SK-N-SH (cell line): ENCODE measurements around the gene RGS14. TPM values are rescaled to one million over a fixed set of nuclear protein-coding genes. Genes with fewer than 3 reads are reported as not detected.

Source experiments
- CTCF ChIA-PET: fragments of 300-600, 350-600 bp; formaldehyde crosslinking; extraction: SDS; loops from one replicate; lab custom pipeline; 2021; lab: Yijun Ruan, JAX
- POLR2A ChIA-PET: fragments of 350-600 bp; sonication (Branson Sonifier 250); formaldehyde crosslinking; extraction: SDS; loops from one replicate; lab custom pipeline; 2020; ENCODE audit warnings: antibody characterized with exemption, inconsistent platforms; lab: Yijun Ruan, JAX
- DNase-seq: peaks from one replicate; pipeline ENCODE4 v3.0.0; 2012
- H2AFZ ChIP-seq: fragments of 200-600 bp; sonication (generic); 2 replicates; pipeline ENCODE4 v1.8.1; 2016; ENCODE audit warnings: antibody characterized with exemption, mild to moderate bottlenecking, low read depth
- H3F3A ChIP-seq: fragments of 200-600 bp; sonication (generic); replicated peaks from 2 replicates; pipeline ENCODE3; 2016; ENCODE audit warnings: antibody characterized with exemption, mild to moderate bottlenecking; ENCODE audit not compliant: insufficient read depth
- H3K27ac ChIP-seq, 2 experiments: fragments of 200-500 bp in 1 of 2; fragments of 200-600 bp in 1 of 2; sonication (Bioruptor generic) in 1 of 2; sonication (generic), shearing (Covaris generic) in 1 of 2; 2 replicates each; pipeline versions ENCODE4 v1.5.1 to v1.6.1; 2014 to 2016; ENCODE audit warnings: low read depth in 2 of 2, inconsistent platforms in 1 of 2, low read length in 1 of 2, mild to moderate bottlenecking in 1 of 2, mixed read lengths in 1 of 2
- H3K27me3 ChIP-seq: fragments of 200-600 bp; sonication (generic), shearing (Covaris generic); 2 replicates; pipeline ENCODE4 v1.6.1; 2016; ENCODE audit warnings: mixed run types; ENCODE audit not compliant: insufficient read depth
- H3K36me3 ChIP-seq, 2 experiments: fragments of 200-500 bp in 1 of 2; fragments of 200-600 bp in 1 of 2; sonication (Bioruptor generic) in 1 of 2; sonication (generic) in 1 of 2; replicated peaks in 1 of 2; 2 replicates each; pipeline versions ENCODE3 to v1.5.1; 2014 to 2016; ENCODE audit warnings: low read length in 1 of 2, mild to moderate bottlenecking in 1 of 2; ENCODE audit not compliant: insufficient read depth in 2 of 2, control insufficient read depth in 1 of 2
- H3K4me1 ChIP-seq, 2 experiments: fragments of 200-500 bp in 1 of 2; fragments of 200-600 bp in 1 of 2; sonication (Bioruptor generic) in 1 of 2; sonication (generic), shearing (Covaris generic) in 1 of 2; 2 replicates each; pipeline versions ENCODE4 v1.5.1 to v1.6.1; 2014 to 2016; ENCODE audit warnings: low read depth in 1 of 2, low read length in 1 of 2, mixed run types in 1 of 2; ENCODE audit not compliant: insufficient read depth in 2 of 2, control insufficient read depth in 1 of 2
- H3K4me2 ChIP-seq: fragments of 200-600 bp; sonication (generic), shearing (Covaris generic); 2 replicates; pipeline ENCODE4 v1.6.1; 2017; ENCODE audit warnings: mixed run types
- H3K4me3 ChIP-seq, 2 experiments: fragments of 200-500 bp in 1 of 2; fragments of 200-600 bp in 1 of 2; sonication (Bioruptor generic) in 1 of 2; sonication (generic), shearing (Covaris generic) in 1 of 2; 2 replicates each; pipeline versions ENCODE4 v1.5.1 to v1.8.1; 2014 to 2016; ENCODE audit warnings: low read depth in 2 of 2, inconsistent platforms in 1 of 2, low read length in 1 of 2, mild to moderate bottlenecking in 1 of 2, mixed read lengths in 1 of 2, moderate library complexity in 1 of 2
- H3K79me2 ChIP-seq: fragments of 200-600 bp; sonication (generic); 2 replicates; pipeline ENCODE4 v1.8.1; 2017; ENCODE audit warnings: mild to moderate bottlenecking; ENCODE audit not compliant: insufficient read depth
- H3K9ac ChIP-seq: fragments of 200-600 bp; sonication (generic); 2 replicates; pipeline ENCODE4 v1.6.1; 2017; ENCODE audit warnings: mixed run types
- H3K9me2 ChIP-seq: fragments of 200-600 bp; sonication (generic); 2 replicates; pipeline ENCODE4 v1.6.1; 2017; ENCODE audit warnings: mixed run types
- H3K9me3 ChIP-seq: fragments of 200-600 bp; sonication (generic); 2 replicates; pipeline ENCODE4 v1.6.1; 2017; ENCODE audit warnings: mixed run types, mild to moderate bottlenecking, moderate library complexity
- H4K20me1 ChIP-seq: fragments of 200-600 bp; sonication (generic); 2 replicates; pipeline ENCODE4 v1.6.1; 2017; ENCODE audit warnings: mild to moderate bottlenecking, mixed run types; ENCODE audit not compliant: insufficient read depth
- FOXM1 ChIP-seq: IDR thresholded peaks from 2 replicates; pipeline ENCODE4 v1.4.0; 2012; ENCODE audit warnings: low read depth, mild to moderate bottlenecking
- GATA2 ChIP-seq: sonication (generic); formaldehyde crosslinking; IDR thresholded peaks from 2 replicates; pipeline ENCODE4 v1.5.0; 2020; ENCODE audit warnings: mild to moderate bottlenecking, missing genetic modification reagents
- MEF2A ChIP-seq: IDR thresholded peaks from 2 replicates; pipeline ENCODE4 v1.4.0; 2012; ENCODE audit warnings: low read depth, borderline replicate concordance
- NFIC ChIP-seq: IDR thresholded peaks from 2 replicates; pipeline ENCODE4 v1.4.0; 2012; ENCODE audit warnings: borderline replicate concordance
- RAD21 ChIP-seq: IDR thresholded peaks from 2 replicates; pipeline ENCODE4 v1.6.1; 2012; ENCODE audit warnings: mild to moderate bottlenecking, low read length
- RCOR1 ChIP-seq: fragments of 150-350 bp; IDR thresholded peaks from 2 replicates; pipeline ENCODE4 v1.6.1; 2017; ENCODE audit warnings: antibody characterized with exemption, low read length
- RXRA ChIP-seq: IDR thresholded peaks from 2 replicates; pipeline ENCODE4 v1.4.0; 2012; ENCODE audit warnings: low read depth, mild to moderate bottlenecking, borderline replicate concordance
- SIN3A ChIP-seq: IDR thresholded peaks from 2 replicates; pipeline ENCODE4 v1.6.1; 2012; ENCODE audit warnings: low read depth, mild to moderate bottlenecking, low read length, moderate library complexity, borderline replicate concordance
- SMC3 ChIP-seq: IDR thresholded peaks from 2 replicates; pipeline ENCODE4 v1.6.1; 2012; ENCODE audit warnings: low read depth, low read length, improper control_type of control experiment
- TAF1 ChIP-seq: IDR thresholded peaks from 2 replicates; pipeline ENCODE4 v1.6.1; 2012; ENCODE audit warnings: low read depth, mild to moderate bottlenecking, low read length, moderate library complexity, borderline replicate concordance
- WGBS: methylation state at CpG from one replicate; pipeline ENCODE4 v1.1.6; 2017; ENCODE audit warnings: low lambda C conversion rate; 5-methylcytosine and 5-hydroxymethylcytosine counted together
- polyA plus RNA-seq, 3 experiments: library from polyadenylated mRNA; depleted of rRNA; stranded (reverse); fragments of >200 nt; gene quantifications; 2 replicates each; pipeline ENCODE4 v1.2.3, GENCODE V29; 2012
- TF ChIP-seq, protein P1 (sequence below): fragments of 150-350 bp; IDR thresholded peaks from 2 replicates; pipeline ENCODE4 v1.6.1; 2016; ENCODE audit warnings: mild to moderate bottlenecking, low read depth, low read length
- TF ChIP-seq, protein P2 (sequence below): IDR thresholded peaks from 2 replicates; pipeline ENCODE4 v1.4.0; 2012; ENCODE audit warnings: low read depth
- TF ChIP-seq, protein P3 (sequence below): IDR thresholded peaks from 2 replicates; pipeline ENCODE4 v1.4.0; 2012; ENCODE audit warnings: low read depth, borderline replicate concordance
- TF ChIP-seq, protein P4 (sequence below): IDR thresholded peaks from 2 replicates; pipeline ENCODE4 v1.6.1; 2012; ENCODE audit warnings: mild to moderate bottlenecking, low read depth, low read length, moderate library complexity

The RGS14 gene
- polyA plus RNA-seq, 1 of the 3 experiments (the other 2 are of a cell fraction), result 26.5 TPM

DNA sequence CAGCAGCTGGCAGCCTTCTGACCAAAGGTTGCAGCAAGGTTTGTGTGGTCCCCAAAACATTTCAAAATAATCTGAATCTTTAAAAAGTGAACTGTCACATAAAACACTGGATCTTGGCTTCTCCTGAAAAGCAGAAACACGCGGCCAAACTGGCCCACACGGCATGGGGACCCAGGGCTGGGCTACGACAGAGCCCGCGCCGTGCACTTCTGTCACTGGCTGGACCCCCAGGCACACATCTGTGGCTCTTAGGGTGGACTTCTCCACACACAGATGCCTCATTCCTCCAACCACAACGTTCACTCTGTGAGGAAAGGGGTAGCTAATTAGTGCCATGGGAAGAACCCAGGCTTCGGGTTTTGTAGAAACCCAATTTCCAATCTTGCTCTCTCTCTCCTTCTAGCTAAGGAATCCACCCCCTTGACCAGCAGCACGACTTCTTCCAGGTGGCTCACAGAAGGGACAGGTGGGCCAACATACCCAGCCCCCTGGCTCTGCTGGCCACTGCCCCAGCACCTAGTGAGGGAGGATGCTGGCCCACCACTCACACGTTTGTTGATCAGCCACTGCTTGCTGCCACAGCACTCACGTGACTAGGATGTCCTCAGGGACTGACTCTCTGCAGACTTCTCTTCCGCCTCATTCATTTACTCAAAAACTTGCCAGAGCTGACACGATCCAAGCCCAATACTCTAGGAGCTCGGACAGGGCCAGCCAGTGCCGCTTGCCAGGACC, 24.1 kb upstream of the RGS14 start (continued):
- TF ChIP-seq, protein P1, sequence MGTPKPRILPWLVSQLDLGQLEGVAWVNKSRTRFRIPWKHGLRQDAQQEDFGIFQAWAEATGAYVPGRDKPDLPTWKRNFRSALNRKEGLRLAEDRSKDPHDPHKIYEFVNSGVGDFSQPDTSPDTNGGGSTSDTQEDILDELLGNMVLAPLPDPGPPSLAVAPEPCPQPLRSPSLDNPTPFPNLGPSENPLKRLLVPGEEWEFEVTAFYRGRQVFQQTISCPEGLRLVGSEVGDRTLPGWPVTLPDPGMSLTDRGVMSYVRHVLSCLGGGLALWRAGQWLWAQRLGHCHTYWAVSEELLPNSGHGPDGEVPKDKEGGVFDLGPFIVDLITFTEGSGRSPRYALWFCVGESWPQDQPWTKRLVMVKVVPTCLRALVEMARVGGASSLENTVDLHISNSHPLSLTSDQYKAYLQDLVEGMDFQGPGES, result no peak
- TF ChIP-seq, protein P2, sequence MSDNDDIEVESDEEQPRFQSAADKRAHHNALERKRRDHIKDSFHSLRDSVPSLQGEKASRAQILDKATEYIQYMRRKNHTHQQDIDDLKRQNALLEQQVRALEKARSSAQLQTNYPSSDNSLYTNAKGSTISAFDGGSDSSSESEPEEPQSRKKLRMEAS, result no peak

DNA sequence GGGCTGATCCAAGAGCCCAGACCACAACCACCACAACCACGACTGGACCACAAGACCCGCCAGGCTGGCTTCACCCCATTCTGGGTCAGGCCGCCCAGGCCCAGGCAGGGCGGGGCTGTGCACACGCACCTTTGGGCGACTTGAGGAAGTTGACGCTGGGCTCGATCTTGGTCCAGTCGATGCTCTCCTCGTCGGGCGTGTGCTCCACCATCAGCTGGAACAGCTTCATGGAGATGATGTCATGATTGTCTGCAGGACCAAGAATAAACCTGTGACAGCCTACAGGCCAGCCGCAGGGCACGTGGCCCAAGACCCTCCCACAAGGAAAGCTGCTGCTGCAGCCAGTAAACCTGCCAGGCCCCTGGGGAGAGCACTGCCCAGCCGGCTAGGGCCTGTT, 23.6 kb upstream of the RGS14 start:
- Histone ChIP-seq H3K79me2 (peaks cover 3% of the 10 kb centered on the region; the same call in 1 of the 2 replicates), H3K9me3 (no peaks in the 10 kb centered on the region), H3K9ac (no peak overlapping the region), H2AFZ (no peak overlapping the region), H3K36me3 (peaks cover 3 to 89% of the 10 kb centered on the region in 2 experiments), H3K4me1 (no peaks in the 10 kb centered on the region), H3K4me3 (no peak overlapping the region), H3K27ac (no peak overlapping the region), H4K20me1 (no peaks in the 10 kb centered on the region), H3K27me3 (no peaks in the 10 kb centered on the region), H3K9me2 (no peaks in the 10 kb centered on the region), H3K4me2 (no peak overlapping the region), H3F3A (no peaks in the 10 kb centered on the region)
- ChIA-PET POLR2A (no interaction called here), CTCF (interaction anchor here (0.6 to 4.4 kb wide), 6 partner anchors 10 to 56 kb away, joined by 3 to 23 read pairs (median 3); no protein-coding TSS in a partner anchor)
- 90% methylated on average over 9 of the region's 15 CpGs for WGBS
- TF ChIP-seq FOXM1 (no peak), RXRA (no peak), MEF2A (no peak), RCOR1 (no peak), RAD21 (no peak), SMC3 (no peak), TAF1 (no peak), SIN3A (no peak), GATA2 (CRISPR knock-in tag) (no peak), NFIC (no peak)
- TF ChIP-seq, protein P1, result no peak
- TF ChIP-seq, protein P3, sequence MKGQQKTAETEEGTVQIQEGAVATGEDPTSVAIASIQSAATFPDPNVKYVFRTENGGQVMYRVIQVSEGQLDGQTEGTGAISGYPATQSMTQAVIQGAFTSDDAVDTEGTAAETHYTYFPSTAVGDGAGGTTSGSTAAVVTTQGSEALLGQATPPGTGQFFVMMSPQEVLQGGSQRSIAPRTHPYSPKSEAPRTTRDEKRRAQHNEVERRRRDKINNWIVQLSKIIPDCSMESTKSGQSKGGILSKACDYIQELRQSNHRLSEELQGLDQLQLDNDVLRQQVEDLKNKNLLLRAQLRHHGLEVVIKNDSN, result no peak
- TF ChIP-seq, protein P4, sequence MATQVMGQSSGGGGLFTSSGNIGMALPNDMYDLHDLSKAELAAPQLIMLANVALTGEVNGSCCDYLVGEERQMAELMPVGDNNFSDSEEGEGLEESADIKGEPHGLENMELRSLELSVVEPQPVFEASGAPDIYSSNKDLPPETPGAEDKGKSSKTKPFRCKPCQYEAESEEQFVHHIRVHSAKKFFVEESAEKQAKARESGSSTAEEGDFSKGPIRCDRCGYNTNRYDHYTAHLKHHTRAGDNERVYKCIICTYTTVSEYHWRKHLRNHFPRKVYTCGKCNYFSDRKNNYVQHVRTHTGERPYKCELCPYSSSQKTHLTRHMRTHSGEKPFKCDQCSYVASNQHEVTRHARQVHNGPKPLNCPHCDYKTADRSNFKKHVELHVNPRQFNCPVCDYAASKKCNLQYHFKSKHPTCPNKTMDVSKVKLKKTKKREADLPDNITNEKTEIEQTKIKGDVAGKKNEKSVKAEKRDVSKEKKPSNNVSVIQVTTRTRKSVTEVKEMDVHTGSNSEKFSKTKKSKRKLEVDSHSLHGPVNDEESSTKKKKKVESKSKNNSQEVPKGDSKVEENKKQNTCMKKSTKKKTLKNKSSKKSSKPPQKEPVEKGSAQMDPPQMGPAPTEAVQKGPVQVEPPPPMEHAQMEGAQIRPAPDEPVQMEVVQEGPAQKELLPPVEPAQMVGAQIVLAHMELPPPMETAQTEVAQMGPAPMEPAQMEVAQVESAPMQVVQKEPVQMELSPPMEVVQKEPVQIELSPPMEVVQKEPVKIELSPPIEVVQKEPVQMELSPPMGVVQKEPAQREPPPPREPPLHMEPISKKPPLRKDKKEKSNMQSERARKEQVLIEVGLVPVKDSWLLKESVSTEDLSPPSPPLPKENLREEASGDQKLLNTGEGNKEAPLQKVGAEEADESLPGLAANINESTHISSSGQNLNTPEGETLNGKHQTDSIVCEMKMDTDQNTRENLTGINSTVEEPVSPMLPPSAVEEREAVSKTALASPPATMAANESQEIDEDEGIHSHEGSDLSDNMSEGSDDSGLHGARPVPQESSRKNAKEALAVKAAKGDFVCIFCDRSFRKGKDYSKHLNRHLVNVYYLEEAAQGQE, result no peak
- no peak for DNase-seq
